Lower leg skin (tissue), 4 donors: ENCODE measurements around the gene SPAST. TPM values are rescaled to one million over a fixed set of nuclear protein-coding genes. Genes with fewer than 3 reads are reported as not detected.

ENCODE experiments used
- DNase-seq, 2 donors: peaks; one replicate each; pipeline ENCODE4 v3.0.0-alpha.2; 2019; ENCODE audit warnings: low spot score in 2 of 2
- H3K4me3 ChIP-seq: fragments of 200-600 bp; sonication (generic); 2 replicates; pipeline ENCODE4 v1.5.1; 2017; ENCODE audit warnings: mild to moderate bottlenecking, low read depth; ENCODE audit not compliant: poor library complexity, severe bottlenecking
- CTCF ChIP-seq, 3 donors: fragments of 450-650 bp; IDR thresholded peaks; one replicate each; pipeline ENCODE4 v1.5.1; 2016; ENCODE audit warnings: antibody characterized with exemption in 3 of 3, mild to moderate bottlenecking in 3 of 3, moderate library complexity in 2 of 3
- POLR2A ChIP-seq, 2 donors: fragments of 450-650 bp; IDR thresholded peaks; one replicate each; pipeline ENCODE4 v1.6.1; 2016 to 2017; ENCODE audit warnings: antibody characterized with exemption in 2 of 2, mild to moderate bottlenecking in 1 of 2, moderate library complexity in 1 of 2
- WGBS, 2 donors: methylation state at CpG; one replicate each; pipeline ENCODE4 v1.1.5; 2018; 5-methylcytosine and 5-hydroxymethylcytosine counted together
- intact Hi-C: fragments of 100-400 bp; cut with DNase I; formaldehyde crosslinking; loops from one replicate; pipeline ENCODE4 v1.15.0; 2023; ENCODE audit warnings: low total_unique reads
- total RNA-seq, 4 donors: library from RNA; depleted of rRNA; stranded (reverse); fragments of >200 nt; gene quantifications; one replicate each; pipeline ENCODE4 v1.1.0, GENCODE V29; 2016

The SPAST gene
- total RNA-seq, 4 donors from 2014 or later, result 19.0 to 26.6 (median 23.1) TPM

GRCh38 chr2:32058130-32058529 lies 5.2 kb upstream of the SPAST start:
- intact Hi-C loops, result no loop called here
- DNase-seq, result no peak
- 89 to 98% methylated on average over 2 of the region's 2 CpGs for WGBS, 2 donors
- H3K4me3 ChIP-seq, result no peak overlapping the region
- TF ChIP-seq CTCF (IDR thresholded peaks at IDR 0.05), result no peak
- TF ChIP-seq POLR2A (IDR thresholded peaks at IDR 0.05), result no peak

- H3K4me3 ChIP-seq, result no peak overlapping the region
- DNase-seq, result no peak
- no peak for TF ChIP-seq CTCF (IDR thresholded peaks at IDR 0.05)
- TF ChIP-seq POLR2A (IDR thresholded peaks at IDR 0.05), result no peak
- intact Hi-C loops, result no loop called here
- 90 to 99% methylated on average over 2 of the region's 2 CpGs for WGBS, 2 donors
Measured at GRCh38 chr2:32060266-32060665, 3.1 kb upstream of the SPAST start.

GRCh38 chr2:32061430-32061829 lies 1.9 kb upstream of the SPAST start:
- intact Hi-C loops, result no loop called here
- DNase-seq, result no peak
- no peak overlapping the region for H3K4me3 ChIP-seq
- TF ChIP-seq CTCF (IDR thresholded peaks at IDR 0.05) (no peak), POLR2A (IDR thresholded peaks at IDR 0.05) (no peak)
- 93 to 96% methylated on average over 8 of the region's 8 CpGs for WGBS, 2 donors

- WGBS, 2 donors, result 50 to 53% methylated on average over 13 of the region's 13 CpGs
- no peak overlapping the region for H3K4me3 ChIP-seq
- TF ChIP-seq POLR2A (IDR thresholded peaks at IDR 0.05) (no peak), CTCF (IDR thresholded peaks at IDR 0.05) (no peak)
- intact Hi-C loops, result no loop called here
- peak; percentile 16 to 82 for DNase-seq
Measured at GRCh38 chr2:32061973-32062861, 1.1 kb upstream of the SPAST start.

GRCh38 chr2:32064021-32064601 lies 755 bp downstream of the SPAST start:
- TF ChIP-seq POLR2A (IDR thresholded peaks at IDR 0.05) (no peak), CTCF (IDR thresholded peaks at IDR 0.05) (no peak)
- H3K4me3 ChIP-seq, result peak overlapping the region; percentile 88
- peak in 1 of 2 donors; percentile 17 for DNase-seq
- WGBS, 2 donors, result 1% methylated on average over 27 to 40 of the region's 40 CpGs
- intact Hi-C loops, result no loop called here
